MM.1S (cell line): ENCODE measurements around the gene FAM186B.

Experiments used
- DNase-seq: peaks from one replicate; pipeline ENCODE4 v3.0.0-alpha.2; 2015
- H2AFZ ChIP-seq: fragments of 300-600 bp; sonication (generic); 2 replicates; pipeline ENCODE4 v1.6.0; 2016; ENCODE audit warnings: antibody characterized with exemption, low read length
- H3F3A ChIP-seq: fragments of 300-600 bp; sonication (generic); 2 replicates; pipeline ENCODE4 v1.6.1; 2016; ENCODE audit warnings: mild to moderate bottlenecking, antibody characterized with exemption, low read length, moderate library complexity, mixed read lengths; ENCODE audit not compliant: insufficient read depth
- H3K27ac ChIP-seq: fragments of 300-600 bp; sonication (generic); 2 replicates; pipeline ENCODE4 v1.5.1; 2016; ENCODE audit warnings: mild to moderate bottlenecking, low read length
- H3K27me3 ChIP-seq: fragments of 300-600 bp; sonication (generic); replicated peaks from 2 replicates; pipeline ENCODE4 v1.6.0; 2016; ENCODE audit warnings: low read length; ENCODE audit not compliant: insufficient read depth
- H3K36me3 ChIP-seq: fragments of 300-600 bp; sonication (generic); replicated peaks from 2 replicates; pipeline ENCODE4 v1.6.1; 2016; ENCODE audit warnings: mild to moderate bottlenecking, low read length, mixed read lengths; ENCODE audit not compliant: insufficient read depth
- H3K4me1 ChIP-seq: fragments of 300-600 bp; sonication (generic); 2 replicates; pipeline ENCODE4 v1.6.1; 2016; ENCODE audit warnings: low read length, mixed read lengths
- H3K4me2 ChIP-seq: fragments of 300-600 bp; sonication (generic); 2 replicates; pipeline ENCODE4 v1.6.0; 2016; ENCODE audit warnings: low read depth, low read length
- H3K4me3 ChIP-seq: fragments of 300-600 bp; sonication (generic); 2 replicates; pipeline ENCODE4 v1.5.1; 2016; ENCODE audit warnings: low read length, mixed read lengths
- H3K79me2 ChIP-seq: fragments of 300-600 bp; sonication (generic); 2 replicates; pipeline ENCODE4 v1.6.1; 2016; ENCODE audit warnings: mixed run types, low read length, mixed read lengths
- H3K9ac ChIP-seq: fragments of 300-600 bp; sonication (generic); 2 replicates; pipeline ENCODE4 v1.6.1; 2016; ENCODE audit warnings: low read length, mixed read lengths
- H3K9me2 ChIP-seq: fragments of 300-600 bp; sonication (generic); replicated peaks from 2 replicates; pipeline ENCODE4 v1.6.1; 2016; ENCODE audit warnings: mild to moderate bottlenecking, low read length, mixed read lengths; ENCODE audit not compliant: insufficient read depth
- H3K9me3 ChIP-seq: fragments of 300-600 bp; sonication (generic); replicated peaks from 2 replicates; pipeline ENCODE4 v1.6.1; 2016; ENCODE audit warnings: mild to moderate bottlenecking, low read length, mixed read lengths; ENCODE audit not compliant: insufficient read depth
- H4K20me1 ChIP-seq: fragments of 300-600 bp; sonication (generic); 2 replicates; pipeline ENCODE4 v1.6.1; 2016; ENCODE audit warnings: mild to moderate bottlenecking, low read length, moderate library complexity, mixed read lengths; ENCODE audit not compliant: insufficient read depth
- EZH2 ChIP-seq: fragments of 300-600 bp; sonication (generic); optimal IDR thresholded peaks from 2 replicates; pipeline ENCODE3; 2017; ENCODE audit warnings: low read depth, mild to moderate bottlenecking, antibody characterized with exemption, low read length, mixed read lengths
- EZH2phosphoT487 ChIP-seq: fragments of 300-600 bp; sonication (generic); IDR thresholded peaks from 2 replicates; pipeline ENCODE4 v1.6.1; 2018; ENCODE audit warnings: antibody characterized with exemption, low read length
- TF ChIP-seq, protein P1 (sequence below): fragments of 300-600 bp; sonication (generic); IDR thresholded peaks from 2 replicates; pipeline ENCODE4 v1.5.1; 2016; ENCODE audit warnings: antibody characterized with exemption, low read length, mixed read lengths

Gene FAM186B

DNA sequence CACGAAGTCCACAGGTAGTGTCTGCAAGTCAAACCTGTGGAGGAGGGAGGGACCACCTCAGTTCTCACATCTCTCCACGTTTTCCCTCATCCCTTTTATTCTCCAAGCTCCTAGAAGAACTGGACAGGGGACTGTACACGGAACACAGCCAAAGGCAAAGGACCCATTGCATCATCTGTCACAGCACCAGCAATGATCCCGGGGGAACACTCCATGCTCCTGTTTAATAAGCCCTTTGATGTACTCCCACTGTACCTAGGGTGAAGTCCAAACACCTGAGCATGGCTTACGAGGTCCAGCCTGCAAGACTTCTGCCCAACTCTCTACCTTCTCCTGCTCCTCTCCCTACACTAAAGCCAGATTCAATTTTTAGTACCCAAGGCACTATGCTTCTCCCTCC, 44.5 kb upstream of the FAM186B start:
- no peaks in the 10 kb centered on the region for H3K79me2 ChIP-seq
- H3K36me3 ChIP-seq = no peaks in the 10 kb centered on the region
- H3K9me2 ChIP-seq = no peaks in the 10 kb centered on the region
- DNase-seq = no peak
- no peak overlapping the region for H3K27ac ChIP-seq
- peaks cover 19% of the 10 kb centered on the region for H3K4me1 ChIP-seq
- H2AFZ ChIP-seq = no peak overlapping the region
- TF ChIP-seq EZH2phosphoT487 = no peak
- TF ChIP-seq, protein P1, sequence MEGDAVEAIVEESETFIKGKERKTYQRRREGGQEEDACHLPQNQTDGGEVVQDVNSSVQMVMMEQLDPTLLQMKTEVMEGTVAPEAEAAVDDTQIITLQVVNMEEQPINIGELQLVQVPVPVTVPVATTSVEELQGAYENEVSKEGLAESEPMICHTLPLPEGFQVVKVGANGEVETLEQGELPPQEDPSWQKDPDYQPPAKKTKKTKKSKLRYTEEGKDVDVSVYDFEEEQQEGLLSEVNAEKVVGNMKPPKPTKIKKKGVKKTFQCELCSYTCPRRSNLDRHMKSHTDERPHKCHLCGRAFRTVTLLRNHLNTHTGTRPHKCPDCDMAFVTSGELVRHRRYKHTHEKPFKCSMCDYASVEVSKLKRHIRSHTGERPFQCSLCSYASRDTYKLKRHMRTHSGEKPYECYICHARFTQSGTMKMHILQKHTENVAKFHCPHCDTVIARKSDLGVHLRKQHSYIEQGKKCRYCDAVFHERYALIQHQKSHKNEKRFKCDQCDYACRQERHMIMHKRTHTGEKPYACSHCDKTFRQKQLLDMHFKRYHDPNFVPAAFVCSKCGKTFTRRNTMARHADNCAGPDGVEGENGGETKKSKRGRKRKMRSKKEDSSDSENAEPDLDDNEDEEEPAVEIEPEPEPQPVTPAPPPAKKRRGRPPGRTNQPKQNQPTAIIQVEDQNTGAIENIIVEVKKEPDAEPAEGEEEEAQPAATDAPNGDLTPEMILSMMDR = no peak
- no peak for TF ChIP-seq EZH2
- no peak overlapping the region for H3K4me2 ChIP-seq
- peaks cover 9% of the 10 kb centered on the region for H3F3A ChIP-seq
- H3K27me3 ChIP-seq = no peaks in the 10 kb centered on the region
- no peak overlapping the region for H3K9ac ChIP-seq
- no peaks in the 10 kb centered on the region for H3K9me3 ChIP-seq
- no peak overlapping the region for H3K4me3 ChIP-seq
- H4K20me1 ChIP-seq = no peaks in the 10 kb centered on the region

DNA sequence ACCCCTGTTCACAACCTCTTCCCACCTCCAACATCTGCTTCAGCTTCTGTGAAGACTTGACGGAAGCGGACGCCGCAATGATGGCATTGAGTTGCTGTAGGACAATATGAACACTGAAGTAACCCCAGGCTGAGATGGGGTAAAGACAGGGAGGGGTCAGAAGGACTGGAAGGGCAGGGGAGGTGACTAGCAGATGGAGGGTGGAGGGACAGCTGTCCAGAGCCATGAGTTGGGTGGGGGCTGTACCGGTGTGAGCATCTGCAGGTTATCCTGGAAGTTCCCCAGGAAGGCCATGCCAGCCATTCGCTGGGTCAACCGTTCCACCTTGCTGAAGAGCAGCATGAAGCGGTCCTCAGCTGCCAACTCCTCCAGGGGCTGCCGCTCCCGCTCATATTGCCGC, 44.0 kb upstream of the FAM186B start:
- Histone ChIP-seq H4K20me1 (no peaks in the 10 kb centered on the region), H3K27me3 (no peaks in the 10 kb centered on the region), H3K4me3 (no peak overlapping the region), H3K79me2 (no peaks in the 10 kb centered on the region), H3K36me3 (no peaks in the 10 kb centered on the region), H3K9me3 (no peaks in the 10 kb centered on the region), H3K4me2 (no peak overlapping the region), H3K9ac (no peak overlapping the region), H3K27ac (no peak overlapping the region), H2AFZ (no peak overlapping the region), H3K4me1 (peaks cover 19% of the 10 kb centered on the region), H3F3A (peaks cover 9% of the 10 kb centered on the region), H3K9me2 (no peaks in the 10 kb centered on the region)
- TF ChIP-seq EZH2 = no peak
- TF ChIP-seq, protein P1 = no peak
- TF ChIP-seq EZH2phosphoT487 = no peak
- DNase-seq = no peak

DNA sequence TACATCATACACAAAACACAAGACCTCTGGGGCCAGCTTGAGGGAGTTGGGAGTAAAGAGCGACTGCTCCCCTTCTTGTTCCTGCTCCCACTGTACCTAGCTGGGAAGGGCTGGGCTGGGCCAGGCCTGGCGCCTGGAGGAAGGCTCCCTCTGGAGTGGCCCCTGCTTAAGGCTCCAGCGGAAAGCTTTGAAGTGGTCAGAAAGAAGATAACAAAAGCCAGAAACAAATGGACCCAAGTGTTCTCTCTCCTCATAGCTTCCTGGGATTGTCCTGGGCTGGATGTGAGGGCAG, 43.2 kb upstream of the FAM186B start:
- no peaks in the 10 kb centered on the region for H3K9me3 ChIP-seq
- no peak overlapping the region for H3K9ac ChIP-seq
- H4K20me1 ChIP-seq = no peaks in the 10 kb centered on the region
- peaks cover 9% of the 10 kb centered on the region for H3F3A ChIP-seq
- H3K9me2 ChIP-seq = no peaks in the 10 kb centered on the region
- H3K27ac ChIP-seq = peak overlapping the region; percentile 18; the same call in 1 of the 2 replicates
- no peak overlapping the region for H3K4me3 ChIP-seq
- no peaks in the 10 kb centered on the region for H3K36me3 ChIP-seq
- H3K27me3 ChIP-seq = no peaks in the 10 kb centered on the region
- no peak for DNase-seq
- H3K79me2 ChIP-seq = no peaks in the 10 kb centered on the region
- TF ChIP-seq, protein P1 = no peak
- TF ChIP-seq EZH2 (no peak), EZH2phosphoT487 (no peak)
- H3K4me2 ChIP-seq = peak overlapping the region; percentile 26; the same call in 1 of the 2 replicates
- H2AFZ ChIP-seq = no peak overlapping the region
- H3K4me1 ChIP-seq = peaks cover 19% of the 10 kb centered on the region
